HL-60/S4 treated with retinoic acid at 250 ng/mL for 4 days and 3 days (cell line): ENCODE data around the gene MEF2D.

ENCODE experiments used
- in situ Hi-C: fragments of 300-500 bp; cut with MboI; formaldehyde crosslinking; loops from 2 replicates; pipeline ENCODE4 v1.7.0; 2022; ENCODE audit warnings: low sequenced_read_pairs

The MEF2D gene

GRCh38 chr1:156502391-156502893, 1.9 kb upstream of the MEF2D start:
- in situ Hi-C loops = no loop called here

GRCh38 chr1:156500793-156501506, 375 bp upstream of the MEF2D start:
- in situ Hi-C loops = no loop called here

- in situ Hi-C loops = no loop called here
Observed at GRCh38 chr1:156499842-156500542, 583 bp downstream of the MEF2D start.

- in situ Hi-C loops = no loop called here
Observed at GRCh38 chr1:156499194-156499841, 1.3 kb downstream of the MEF2D start.

- in situ Hi-C loops = no loop called here
Observed at GRCh38 chr1:156498432-156499193, 2.0 kb downstream of the MEF2D start.

- in situ Hi-C loops = no loop called here
Observed at GRCh38 chr1:156497743-156498431, 2.7 kb downstream of the MEF2D start.

- in situ Hi-C loops = no loop called here
Observed at GRCh38 chr1:156497078-156497742, 3.4 kb downstream of the MEF2D start.

GRCh38 chr1:156496211-156496761, 4.3 kb downstream of the MEF2D start:
- in situ Hi-C loops = no loop called here

- in situ Hi-C loops = no loop called here
Observed at GRCh38 chr1:156495401-156496140, 5.0 kb downstream of the MEF2D start.

- in situ Hi-C loops = no loop called here
Observed at GRCh38 chr1:156494309-156494895, 6.2 kb downstream of the MEF2D start.

GRCh38 chr1:156493742-156494141, 6.8 kb downstream of the MEF2D start:
- in situ Hi-C loops = no loop called here

- in situ Hi-C loops = no loop called here
Observed at GRCh38 chr1:156493154-156493631, 7.4 kb downstream of the MEF2D start.

- in situ Hi-C loops = no loop called here
Observed at GRCh38 chr1:156492591-156493080, 7.9 kb downstream of the MEF2D start.

- in situ Hi-C loops = no loop called here
Observed at GRCh38 chr1:156492013-156492590, 8.5 kb downstream of the MEF2D start.

- in situ Hi-C loops = no loop called here
Observed at GRCh38 chr1:156491151-156491949, 9.2 kb downstream of the MEF2D start.

- in situ Hi-C loops = no loop called here
Observed at GRCh38 chr1:156490401-156491032, 10.1 kb downstream of the MEF2D start.

GRCh38 chr1:156489935-156490293, 10.7 kb downstream of the MEF2D start:
- in situ Hi-C loops = no loop called here
